ENCODE measurements around the gene CRKL. TPM values are rescaled to one million over a fixed set of nuclear protein-coding genes. Genes with fewer than 3 reads are reported as not detected.

The CRKL gene
- total RNA-seq, 1 experiment from 2014 or later: 82.5 TPM

DNA sequence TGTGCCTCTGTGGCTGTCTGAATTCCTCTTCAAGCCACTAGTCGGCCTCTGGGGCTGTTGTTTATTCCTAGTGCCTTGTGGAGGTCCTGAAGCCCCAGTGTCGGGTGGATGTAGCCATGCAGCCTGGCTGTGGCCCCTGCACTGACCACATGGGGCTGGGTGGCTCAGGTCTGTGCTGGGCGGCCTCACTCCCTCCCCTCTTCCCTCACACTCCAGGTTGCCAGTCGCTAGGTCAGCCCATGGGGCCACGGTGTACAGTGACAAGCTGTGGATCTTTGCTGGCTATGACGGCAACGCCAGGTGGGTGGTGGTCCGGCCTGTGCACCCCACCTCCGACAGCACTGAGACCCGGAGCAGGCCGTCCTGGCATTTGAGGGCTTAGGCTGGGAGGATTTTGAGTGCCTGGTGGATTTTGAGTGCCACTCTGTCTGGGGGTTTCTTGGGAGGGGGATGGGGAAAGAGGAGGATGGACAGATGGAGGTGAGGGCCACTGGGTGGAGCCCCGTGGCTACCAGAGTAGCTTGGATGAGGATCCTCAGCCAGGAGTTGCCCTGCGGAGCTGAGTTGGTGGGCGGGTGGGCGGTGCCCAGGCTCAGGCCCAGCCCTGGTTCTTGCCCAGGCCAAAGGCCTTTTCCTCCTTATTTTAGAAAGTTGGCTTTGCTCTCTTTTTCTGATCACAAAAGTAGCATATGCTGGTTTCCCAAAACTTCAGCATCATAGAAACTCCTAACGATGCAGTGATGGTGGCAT, 71.5 kb downstream of the CRKL start:
- no peak for DNase-seq (ENCODE audit: low spot score)
- intact Hi-C loops (cut with micrococcal nuclease; ENCODE audit: unreplicated experiment): no loop called here
- POLR2A ChIA-PET (ENCODE audit: low non-redundant PET): interaction anchor here (0.6 kb wide), 1 partner anchor 11 kb away, joined by 3 read pairs; no protein-coding TSS in a partner anchor

DNA sequence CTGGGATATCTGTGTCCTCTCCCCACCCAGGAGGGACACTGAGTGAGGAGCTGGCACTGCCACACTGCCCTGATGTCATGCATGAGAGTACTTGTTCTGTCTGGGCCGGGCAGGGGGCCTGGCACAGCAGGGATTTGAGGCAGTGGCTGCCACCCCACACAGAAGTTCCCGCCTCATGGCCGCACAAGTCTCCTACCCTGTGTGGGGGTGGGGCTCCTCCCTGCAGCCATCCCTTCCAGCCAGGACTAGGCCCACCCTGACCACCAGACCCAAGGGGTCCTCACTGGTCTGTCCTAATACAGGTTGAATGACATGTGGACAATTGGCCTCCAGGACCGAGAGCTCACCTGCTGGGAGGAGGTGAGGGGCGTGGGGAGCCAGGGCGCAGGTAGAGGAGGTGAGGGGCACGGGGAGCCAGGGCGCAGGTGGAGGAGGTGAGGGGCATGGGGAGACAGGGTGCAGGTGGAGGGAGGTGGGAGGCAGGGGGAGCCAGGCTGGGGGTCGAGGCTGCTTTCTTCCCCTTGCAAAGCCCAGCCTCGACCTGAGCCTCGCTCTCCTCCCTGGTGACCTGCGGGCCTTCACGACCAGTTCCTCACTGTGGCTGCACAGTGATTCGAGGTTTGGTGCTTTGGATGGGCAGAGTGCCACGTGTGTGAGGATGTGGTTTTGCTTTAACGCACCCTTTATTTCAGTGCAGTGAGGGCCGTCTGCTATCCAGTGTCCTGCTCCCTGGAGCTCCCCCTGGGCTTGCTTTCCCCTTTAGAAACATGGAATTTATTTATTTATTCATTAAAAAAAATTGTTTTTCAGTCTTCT, 72.3 kb downstream of the CRKL start:
- CTCF ChIA-PET: no interaction called here
- no peak for DNase-seq (ENCODE audit: low spot score)
- POLR2A ChIA-PET (ENCODE audit: low non-redundant PET): interaction anchor here (0.6 kb wide), 1 partner anchor 11 kb away, joined by 3 read pairs; no protein-coding TSS in a partner anchor

More for the DNA sequence above, 71.5 kb downstream of the CRKL start:
- no peak overlapping the region for H3K4me3 ChIP-seq (ENCODE audit: low read depth, low read length, poor library complexity, severe bottlenecking)
- no peak overlapping the region for H3K27ac ChIP-seq (ENCODE audit: low read depth, low read length, poor library complexity, severe bottlenecking)
- no peak for TF ChIP-seq EZH2 (IDR thresholded peaks at IDR 0.05; ENCODE audit: borderline replicate concordance, low read depth, low read length, poor library complexity, severe bottlenecking)
- TF ChIP-seq, protein P1, sequence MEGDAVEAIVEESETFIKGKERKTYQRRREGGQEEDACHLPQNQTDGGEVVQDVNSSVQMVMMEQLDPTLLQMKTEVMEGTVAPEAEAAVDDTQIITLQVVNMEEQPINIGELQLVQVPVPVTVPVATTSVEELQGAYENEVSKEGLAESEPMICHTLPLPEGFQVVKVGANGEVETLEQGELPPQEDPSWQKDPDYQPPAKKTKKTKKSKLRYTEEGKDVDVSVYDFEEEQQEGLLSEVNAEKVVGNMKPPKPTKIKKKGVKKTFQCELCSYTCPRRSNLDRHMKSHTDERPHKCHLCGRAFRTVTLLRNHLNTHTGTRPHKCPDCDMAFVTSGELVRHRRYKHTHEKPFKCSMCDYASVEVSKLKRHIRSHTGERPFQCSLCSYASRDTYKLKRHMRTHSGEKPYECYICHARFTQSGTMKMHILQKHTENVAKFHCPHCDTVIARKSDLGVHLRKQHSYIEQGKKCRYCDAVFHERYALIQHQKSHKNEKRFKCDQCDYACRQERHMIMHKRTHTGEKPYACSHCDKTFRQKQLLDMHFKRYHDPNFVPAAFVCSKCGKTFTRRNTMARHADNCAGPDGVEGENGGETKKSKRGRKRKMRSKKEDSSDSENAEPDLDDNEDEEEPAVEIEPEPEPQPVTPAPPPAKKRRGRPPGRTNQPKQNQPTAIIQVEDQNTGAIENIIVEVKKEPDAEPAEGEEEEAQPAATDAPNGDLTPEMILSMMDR (conservative IDR thresholded peaks at IDR 0.05; ENCODE audit: low read depth, low read length): no peak
- BruUV-seq (replicated peaks): no TSS peak
- no peaks in the 10 kb centered on the region for H3K9me3 ChIP-seq (ENCODE audit: low read depth, low read length, poor library complexity, severe bottlenecking)
- H3K36me3 ChIP-seq (ENCODE audit: insufficient read depth, low read length, poor library complexity, severe bottlenecking): peaks cover 27% of the 10 kb centered on the region
- CTCF ChIA-PET: no interaction called here
- no peaks in the 10 kb centered on the region for H3K4me1 ChIP-seq (ENCODE audit: insufficient read depth, low read length, poor library complexity, severe bottlenecking)
- H3K27me3 ChIP-seq (replicated peaks; ENCODE audit: insufficient read depth, low read depth, low read length, poor library complexity): no peaks in the 10 kb centered on the region

More for the DNA sequence above, 72.3 kb downstream of the CRKL start:
- Histone ChIP-seq H3K27ac (ENCODE audit: low read depth, low read length, poor library complexity, severe bottlenecking) (no peak overlapping the region), H3K27me3 (replicated peaks; ENCODE audit: insufficient read depth, low read depth, low read length, poor library complexity) (no peaks in the 10 kb centered on the region), H3K9me3 (ENCODE audit: low read depth, low read length, poor library complexity, severe bottlenecking) (no peaks in the 10 kb centered on the region), H3K36me3 (ENCODE audit: insufficient read depth, low read length, poor library complexity, severe bottlenecking) (peaks cover 24% of the 10 kb centered on the region), H3K4me3 (ENCODE audit: low read depth, low read length, poor library complexity, severe bottlenecking) (no peak overlapping the region), H3K4me1 (ENCODE audit: insufficient read depth, low read length, poor library complexity, severe bottlenecking) (no peaks in the 10 kb centered on the region)
- no peak for TF ChIP-seq EZH2 (IDR thresholded peaks at IDR 0.05; ENCODE audit: borderline replicate concordance, low read depth, low read length, poor library complexity, severe bottlenecking)
- TF ChIP-seq, protein P1 (conservative IDR thresholded peaks at IDR 0.05; ENCODE audit: low read depth, low read length): no peak
- intact Hi-C loops (cut with micrococcal nuclease; ENCODE audit: unreplicated experiment): no loop called here
- no TSS peak for BruUV-seq (replicated peaks)

Measured in A673 (cell line).